MM.1S (cell line): ENCODE results near the gene SRGAP3.

Experiments
- EZH2 ChIP-seq: fragments of 300-600 bp; sonication (generic); optimal IDR thresholded peaks from 2 replicates; pipeline ENCODE3; 2017; ENCODE audit warnings: low read depth, mild to moderate bottlenecking, antibody characterized with exemption, low read length, mixed read lengths
- EZH2phosphoT487 ChIP-seq: fragments of 300-600 bp; sonication (generic); IDR thresholded peaks from 2 replicates; pipeline ENCODE4 v1.6.1; 2018; ENCODE audit warnings: antibody characterized with exemption, low read length
- TF ChIP-seq, protein P1 (sequence below): fragments of 300-600 bp; sonication (generic); IDR thresholded peaks from 2 replicates; pipeline ENCODE4 v1.5.1; 2016; ENCODE audit warnings: antibody characterized with exemption, low read length, mixed read lengths

GRCh38 chr3:9123840-9124239 is 125.6 kb downstream of the SRGAP3 start:
- TF ChIP-seq, protein P1, sequence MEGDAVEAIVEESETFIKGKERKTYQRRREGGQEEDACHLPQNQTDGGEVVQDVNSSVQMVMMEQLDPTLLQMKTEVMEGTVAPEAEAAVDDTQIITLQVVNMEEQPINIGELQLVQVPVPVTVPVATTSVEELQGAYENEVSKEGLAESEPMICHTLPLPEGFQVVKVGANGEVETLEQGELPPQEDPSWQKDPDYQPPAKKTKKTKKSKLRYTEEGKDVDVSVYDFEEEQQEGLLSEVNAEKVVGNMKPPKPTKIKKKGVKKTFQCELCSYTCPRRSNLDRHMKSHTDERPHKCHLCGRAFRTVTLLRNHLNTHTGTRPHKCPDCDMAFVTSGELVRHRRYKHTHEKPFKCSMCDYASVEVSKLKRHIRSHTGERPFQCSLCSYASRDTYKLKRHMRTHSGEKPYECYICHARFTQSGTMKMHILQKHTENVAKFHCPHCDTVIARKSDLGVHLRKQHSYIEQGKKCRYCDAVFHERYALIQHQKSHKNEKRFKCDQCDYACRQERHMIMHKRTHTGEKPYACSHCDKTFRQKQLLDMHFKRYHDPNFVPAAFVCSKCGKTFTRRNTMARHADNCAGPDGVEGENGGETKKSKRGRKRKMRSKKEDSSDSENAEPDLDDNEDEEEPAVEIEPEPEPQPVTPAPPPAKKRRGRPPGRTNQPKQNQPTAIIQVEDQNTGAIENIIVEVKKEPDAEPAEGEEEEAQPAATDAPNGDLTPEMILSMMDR: no peak
- TF ChIP-seq EZH2phosphoT487: no peak
- no peak for TF ChIP-seq EZH2
